Measurements from ENCODE around the gene GPR162. TPM values are rescaled to one million over a fixed set of nuclear protein-coding genes. Genes with fewer than 3 reads are reported as not detected.
"Not testable (repeated sequence)": the region's sequence is repeated elsewhere in the genome, so short reads cannot be mapped to it uniquely, and the experiment has no call there.

GPR162 gene
- total RNA-seq, 1 experiment from 2014 or later: 6.1 TPM

DNA sequence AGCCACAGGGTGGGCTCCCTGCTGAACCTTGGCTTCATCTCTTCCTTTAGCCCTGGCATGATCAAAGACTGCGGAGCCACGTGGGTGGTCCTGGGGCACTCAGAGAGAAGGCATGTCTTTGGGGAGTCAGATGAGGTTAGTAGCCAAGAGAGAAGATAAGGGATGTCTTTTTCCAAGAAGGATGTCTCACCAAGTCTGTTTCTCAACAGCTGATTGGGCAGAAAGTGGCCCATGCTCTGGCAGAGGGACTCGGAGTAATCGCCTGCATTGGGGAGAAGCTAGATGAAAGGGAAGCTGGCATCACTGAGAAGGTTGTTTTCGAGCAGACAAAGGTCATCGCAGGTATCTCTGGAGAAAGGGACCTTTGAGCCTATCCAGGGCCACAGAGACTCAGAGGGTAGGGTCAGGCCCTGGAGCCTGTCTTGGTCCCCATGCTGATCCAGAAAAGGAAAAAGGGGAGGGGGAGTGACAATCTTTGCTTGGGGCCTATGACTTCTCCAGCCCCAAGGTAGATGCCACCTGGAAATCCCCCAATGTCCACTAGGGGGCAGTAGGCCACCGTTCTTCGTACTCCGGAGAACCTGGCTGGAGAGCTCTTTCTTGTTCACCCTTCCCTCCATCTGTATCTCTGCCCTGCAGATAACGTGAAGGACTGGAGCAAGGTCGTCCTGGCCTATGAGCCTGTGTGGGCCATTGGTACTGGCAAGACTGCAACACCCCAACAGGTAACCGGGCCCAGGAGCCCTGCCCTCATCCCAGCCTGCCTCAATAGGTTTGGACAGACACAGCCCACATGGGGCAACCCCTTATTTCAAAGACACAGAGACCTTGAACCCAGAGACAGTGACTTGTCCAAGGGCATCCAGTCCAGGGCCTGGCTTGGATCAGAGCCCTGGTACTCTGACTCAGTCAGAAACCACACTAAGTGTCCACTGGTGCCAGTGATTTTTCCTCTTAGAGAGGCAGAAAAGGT, 47.7 kb downstream of the GPR162 start:
- Histone ChIP-seq H3K27ac (ENCODE audit: insufficient read length, low read depth, low read length) (no peak overlapping the region), H3K4me2 (ENCODE audit: insufficient read depth, insufficient read length, low read length) (peak overlapping the region; percentile 94), H3K79me2 (ENCODE audit: insufficient read depth, low read length) (peaks cover 5% of the 10 kb centered on the region; the same call in 1 of the 2 replicates)

DNA sequence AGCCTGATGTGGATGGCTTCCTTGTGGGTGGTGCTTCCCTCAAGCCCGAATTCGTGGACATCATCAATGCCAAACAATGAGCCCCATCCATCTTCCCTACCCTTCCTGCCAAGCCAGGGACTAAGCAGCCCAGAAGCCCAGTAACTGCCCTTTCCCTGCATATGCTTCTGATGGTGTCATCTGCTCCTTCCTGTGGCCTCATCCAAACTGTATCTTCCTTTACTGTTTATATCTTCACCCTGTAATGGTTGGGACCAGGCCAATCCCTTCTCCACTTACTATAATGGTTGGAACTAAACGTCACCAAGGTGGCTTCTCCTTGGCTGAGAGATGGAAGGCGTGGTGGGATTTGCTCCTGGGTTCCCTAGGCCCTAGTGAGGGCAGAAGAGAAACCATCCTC, 48.7 kb downstream of the GPR162 start:
- not testable (repeated sequence) for H2AK5ac ChIP-seq (ENCODE audit: insufficient read length, low read length); H3K23ac ChIP-seq (ENCODE audit: insufficient read length, low read depth, low read length); H4K5ac ChIP-seq (ENCODE audit: insufficient read length, low read depth, low read length); DNase-seq; H3T11ph ChIP-seq (ENCODE audit: low read length); H3K56ac ChIP-seq (ENCODE audit: insufficient read length, low read depth, low read length); H4K91ac ChIP-seq (ENCODE audit: insufficient read length, low read depth, low read length); H3K9me3 Mint-ChIP-seq; H3K4me2 ChIP-seq (ENCODE audit: insufficient read depth, insufficient read length, low read length); H2BK20ac ChIP-seq (ENCODE audit: low read depth, low read length, poor library complexity, severe bottlenecking); H2AFZ ChIP-seq (ENCODE audit: low read length); H3K9me3 ChIP-seq (ENCODE audit: control insufficient read depth, low read depth, low read length); H2BK15ac ChIP-seq (ENCODE audit: low read depth, low read length); H3K9ac ChIP-seq (ENCODE audit: extremely low read depth, insufficient read length, low read length); H3K79me2 ChIP-seq (ENCODE audit: insufficient read depth, low read length); H3K27me3 Mint-ChIP-seq (ENCODE audit: low read depth); H4K8ac ChIP-seq (replicated peaks; ENCODE audit: insufficient read length, low read depth, low read length); H3K27ac ChIP-seq (ENCODE audit: insufficient read length, low read depth, low read length); H3K79me1 ChIP-seq (ENCODE audit: insufficient read depth, low read depth, low read length, poor library complexity, severe bottlenecking); H3K4ac ChIP-seq (ENCODE audit: low read depth, low read length); H3K14ac ChIP-seq (ENCODE audit: insufficient read depth, low read length); H3K18ac ChIP-seq (ENCODE audit: insufficient read length, low read depth, low read length); H3K4me1 ChIP-seq (ENCODE audit: insufficient read depth, low read length); H2BK12ac ChIP-seq (ENCODE audit: insufficient read length, low read depth, low read length); H2BK5ac ChIP-seq (ENCODE audit: insufficient read length, low read length); H2BK120ac ChIP-seq (ENCODE audit: low read depth, low read length, poor library complexity, severe bottlenecking); H3K27me3 ChIP-seq (ENCODE audit: insufficient read depth, low read length); H4K20me1 ChIP-seq (ENCODE audit: control insufficient read depth, insufficient read depth, insufficient read length)
- no CpG with 5 or more reads among the region's 4 CpGs for WGBS (ENCODE audit: extremely low coverage, insufficient read length, low lambda C conversion rate)
- H3K27ac Mint-ChIP-seq: peak overlapping the region in 2 of 3 experiments; percentile 79 to 81; a peak in 3 of 7 replicates
- H3K4me3 Mint-ChIP-seq: peak overlapping the region; percentile 24 to 25; a peak in 4 of 5 replicates
- peaks cover 53 to 63% of the 10 kb centered on the region in 2 experiments for H3K4me1 Mint-ChIP-seq
- peaks cover 31 to 51% (median 38%) of the 10 kb centered on the region in 3 experiments for H3K36me3 Mint-ChIP-seq (ENCODE audit: insufficient read depth in 1 of 3, low read depth in 3 of 3)
- peaks cover 16% of the 10 kb centered on the region for H3K23me2 ChIP-seq (ENCODE audit: insufficient read length, low read depth, low read length, poor library complexity, severe bottlenecking)

More for the DNA sequence above, 47.7 kb downstream of the GPR162 start:
- Mint-ChIP-seq H3K27me3 (ENCODE audit: low read depth) (no peaks in the 10 kb centered on the region; the same call in 1 of the 2 replicates), H3K27ac (peak overlapping the region; percentile 77 to 96 (median 92)), H3K4me3 (peak overlapping the region; percentile 91 to 95), H3K4me1 (peaks cover 53 to 58% of the 10 kb centered on the region in 2 experiments), H3K36me3 (ENCODE audit: insufficient read depth in 1 of 3, low read depth in 3 of 3) (peaks cover 39 to 60% (median 48%) of the 10 kb centered on the region in 3 experiments), H3K9me3 (no peaks in the 10 kb centered on the region; a peak in 1 of 5 replicates)
- Histone ChIP-seq H3K14ac (ENCODE audit: insufficient read depth, low read length) (no peak overlapping the region), H3K79me1 (ENCODE audit: insufficient read depth, low read depth, low read length, poor library complexity, severe bottlenecking) (no peaks in the 10 kb centered on the region), H3K18ac (ENCODE audit: insufficient read length, low read depth, low read length) (no peak overlapping the region), H3K23ac (ENCODE audit: insufficient read length, low read depth, low read length) (no peak overlapping the region), H2BK120ac (ENCODE audit: low read depth, low read length, poor library complexity, severe bottlenecking) (no peak overlapping the region), H2BK5ac (ENCODE audit: insufficient read length, low read length) (no peak overlapping the region), H2AK5ac (ENCODE audit: insufficient read length, low read length) (no peak overlapping the region), H4K5ac (ENCODE audit: insufficient read length, low read depth, low read length) (no peak overlapping the region), H3K4me1 (ENCODE audit: insufficient read depth, low read length) (no peaks in the 10 kb centered on the region; the same call in 1 of the 2 replicates), H3T11ph (ENCODE audit: low read length) (no peak overlapping the region), H2BK20ac (ENCODE audit: low read depth, low read length, poor library complexity, severe bottlenecking) (no peak overlapping the region), H2BK12ac (ENCODE audit: insufficient read length, low read depth, low read length) (no peak overlapping the region), H4K8ac (replicated peaks; ENCODE audit: insufficient read length, low read depth, low read length) (no peak overlapping the region), H3K4ac (ENCODE audit: low read depth, low read length) (no peak overlapping the region), H3K27me3 (ENCODE audit: insufficient read depth, low read length) (no peaks in the 10 kb centered on the region), H2AFZ (ENCODE audit: low read length) (no peak overlapping the region), H3K9ac (ENCODE audit: extremely low read depth, insufficient read length, low read length) (peak overlapping the region; percentile 60), H3K56ac (ENCODE audit: insufficient read length, low read depth, low read length) (no peak overlapping the region), H3K9me3 (ENCODE audit: control insufficient read depth, low read depth, low read length) (no peaks in the 10 kb centered on the region), H4K91ac (ENCODE audit: insufficient read length, low read depth, low read length) (no peak overlapping the region), H4K20me1 (ENCODE audit: control insufficient read depth, insufficient read depth, insufficient read length) (no peaks in the 10 kb centered on the region), H2BK15ac (ENCODE audit: low read depth, low read length) (no peak overlapping the region), H3K23me2 (ENCODE audit: insufficient read length, low read depth, low read length, poor library complexity, severe bottlenecking) (peaks cover 16% of the 10 kb centered on the region)
- TF ChIP-seq, protein P1, sequence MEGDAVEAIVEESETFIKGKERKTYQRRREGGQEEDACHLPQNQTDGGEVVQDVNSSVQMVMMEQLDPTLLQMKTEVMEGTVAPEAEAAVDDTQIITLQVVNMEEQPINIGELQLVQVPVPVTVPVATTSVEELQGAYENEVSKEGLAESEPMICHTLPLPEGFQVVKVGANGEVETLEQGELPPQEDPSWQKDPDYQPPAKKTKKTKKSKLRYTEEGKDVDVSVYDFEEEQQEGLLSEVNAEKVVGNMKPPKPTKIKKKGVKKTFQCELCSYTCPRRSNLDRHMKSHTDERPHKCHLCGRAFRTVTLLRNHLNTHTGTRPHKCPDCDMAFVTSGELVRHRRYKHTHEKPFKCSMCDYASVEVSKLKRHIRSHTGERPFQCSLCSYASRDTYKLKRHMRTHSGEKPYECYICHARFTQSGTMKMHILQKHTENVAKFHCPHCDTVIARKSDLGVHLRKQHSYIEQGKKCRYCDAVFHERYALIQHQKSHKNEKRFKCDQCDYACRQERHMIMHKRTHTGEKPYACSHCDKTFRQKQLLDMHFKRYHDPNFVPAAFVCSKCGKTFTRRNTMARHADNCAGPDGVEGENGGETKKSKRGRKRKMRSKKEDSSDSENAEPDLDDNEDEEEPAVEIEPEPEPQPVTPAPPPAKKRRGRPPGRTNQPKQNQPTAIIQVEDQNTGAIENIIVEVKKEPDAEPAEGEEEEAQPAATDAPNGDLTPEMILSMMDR (conservative IDR thresholded peaks at IDR 0.05): peak; percentile 97
- DNase-seq: peak; percentile 94
- WGBS (ENCODE audit: extremely low coverage, insufficient read length, low lambda C conversion rate): no CpG with 5 or more reads among the region's 12 CpGs
